ENCODE results near the gene SNPH. TPM values are rescaled to one million over a fixed set of nuclear protein-coding genes. Genes with fewer than 3 reads are reported as not detected.

SNPH gene
- total RNA-seq, 1 experiment from 2014 or later, result 21.4 TPM

DNA sequence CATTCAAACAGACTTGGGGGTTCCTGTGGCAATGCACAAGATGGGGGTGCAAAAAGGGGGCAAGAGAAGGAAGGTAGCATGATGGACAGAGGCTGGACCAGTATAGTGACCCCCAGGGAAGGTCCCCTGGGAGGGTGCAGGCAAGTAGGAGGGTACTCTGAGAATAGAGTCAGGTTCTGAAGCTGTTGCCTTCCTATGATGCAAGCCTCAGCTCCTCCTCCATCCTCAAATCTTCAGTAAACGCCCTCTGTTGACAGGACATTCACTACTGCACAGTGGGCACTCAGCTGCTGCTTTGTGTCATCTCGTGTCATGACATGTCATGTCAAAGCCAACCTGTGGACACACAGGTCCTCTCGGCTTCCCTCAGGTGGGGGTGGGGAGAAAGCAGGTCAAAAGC, 68.7 kb downstream of the SNPH start:
- Histone ChIP-seq H3K27ac (ENCODE audit: low read length) (no peak overlapping the region), H3K9me3 (ENCODE audit: low read length) (no peaks in the 10 kb centered on the region), H2AFZ (ENCODE audit: low read length) (no peak overlapping the region), H4K20me1 (ENCODE audit: low read length) (no peaks in the 10 kb centered on the region), H3F3A (ENCODE audit: low read length, unreplicated experiment) (no peaks in the 10 kb centered on the region), H3K4me1 (ENCODE audit: insufficient read depth, low read length) (peaks cover 23% of the 10 kb centered on the region), H3K27me3 (ENCODE audit: low read length) (no peaks in the 10 kb centered on the region), H3K9ac (ENCODE audit: low read length) (no peak overlapping the region), H3K36me3 (ENCODE audit: low read depth, low read length) (peaks cover 12% of the 10 kb centered on the region), H3K4me2 (ENCODE audit: low read length) (no peak overlapping the region), H3K4me3 (ENCODE audit: low read length) (no peak overlapping the region), H3K79me2 (ENCODE audit: low read length) (peaks cover 46% of the 10 kb centered on the region), H3K9me2 (replicated peaks; ENCODE audit: low read length) (no peaks in the 10 kb centered on the region)
- ATAC-seq, result 0 out of 2 replicates have a peak, but pooled peaks have one; percentile 9
- no peak for TF ChIP-seq EZH2phosphoT487 (IDR thresholded peaks at IDR 0.05; ENCODE audit: borderline replicate concordance, low read length)
- TF ChIP-seq, protein P1, sequence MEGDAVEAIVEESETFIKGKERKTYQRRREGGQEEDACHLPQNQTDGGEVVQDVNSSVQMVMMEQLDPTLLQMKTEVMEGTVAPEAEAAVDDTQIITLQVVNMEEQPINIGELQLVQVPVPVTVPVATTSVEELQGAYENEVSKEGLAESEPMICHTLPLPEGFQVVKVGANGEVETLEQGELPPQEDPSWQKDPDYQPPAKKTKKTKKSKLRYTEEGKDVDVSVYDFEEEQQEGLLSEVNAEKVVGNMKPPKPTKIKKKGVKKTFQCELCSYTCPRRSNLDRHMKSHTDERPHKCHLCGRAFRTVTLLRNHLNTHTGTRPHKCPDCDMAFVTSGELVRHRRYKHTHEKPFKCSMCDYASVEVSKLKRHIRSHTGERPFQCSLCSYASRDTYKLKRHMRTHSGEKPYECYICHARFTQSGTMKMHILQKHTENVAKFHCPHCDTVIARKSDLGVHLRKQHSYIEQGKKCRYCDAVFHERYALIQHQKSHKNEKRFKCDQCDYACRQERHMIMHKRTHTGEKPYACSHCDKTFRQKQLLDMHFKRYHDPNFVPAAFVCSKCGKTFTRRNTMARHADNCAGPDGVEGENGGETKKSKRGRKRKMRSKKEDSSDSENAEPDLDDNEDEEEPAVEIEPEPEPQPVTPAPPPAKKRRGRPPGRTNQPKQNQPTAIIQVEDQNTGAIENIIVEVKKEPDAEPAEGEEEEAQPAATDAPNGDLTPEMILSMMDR (conservative IDR thresholded peaks at IDR 0.05; ENCODE audit: low read depth, low read length), result peak; percentile 34
- intact Hi-C loops (cut with micrococcal nuclease), result no loop called here
- DNase-seq, result no peak
- CTCF ChIA-PET, result interaction anchor here (0.7 kb wide), 1 partner anchor 102 kb away, joined by 12 read pairs; no protein-coding TSS in a partner anchor
- BruUV-seq (replicated peaks), result no TSS peak
- POLR2A ChIA-PET (ENCODE audit: unreplicated experiment), result no interaction called here

DNA sequence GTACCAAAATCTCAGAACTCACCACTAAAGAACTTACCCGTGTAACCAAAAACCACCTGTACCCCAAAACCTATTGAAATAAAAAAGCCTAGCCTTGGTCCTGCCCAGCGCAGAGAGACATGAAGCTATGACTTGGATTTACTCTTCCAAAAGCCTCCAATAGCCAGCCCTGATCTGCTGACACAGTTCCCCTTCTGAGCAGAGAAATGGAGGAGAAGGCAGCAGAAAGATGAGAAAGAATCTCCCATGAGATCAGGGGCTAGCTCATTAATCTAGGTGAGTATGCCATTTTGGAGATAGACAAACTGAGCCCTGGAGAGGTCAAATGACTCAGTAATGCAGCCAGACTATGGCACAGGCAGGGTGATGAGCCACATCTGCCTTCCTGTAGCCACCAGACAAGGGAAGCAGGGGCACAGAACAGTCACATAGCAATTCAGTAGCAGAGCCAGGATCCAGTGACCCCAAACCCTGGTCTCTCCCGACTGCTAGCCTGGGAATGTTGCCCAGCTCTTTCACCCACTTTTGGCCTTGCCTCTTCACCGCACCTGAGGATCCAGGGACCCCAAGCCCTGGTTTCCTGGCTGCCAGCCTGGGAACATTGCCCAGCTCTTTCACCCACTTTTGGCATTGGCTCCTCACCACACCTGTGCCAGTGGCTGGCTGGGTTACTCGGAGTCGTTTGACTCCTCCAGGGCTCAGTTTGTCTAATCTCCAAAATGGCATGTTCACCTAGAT, 70.0 kb downstream of the SNPH start:
- no peak overlapping the region for H2AFZ ChIP-seq (ENCODE audit: low read length)
- no TSS peak for BruUV-seq (replicated peaks)
- no peaks in the 10 kb centered on the region for H3K9me2 ChIP-seq (replicated peaks; ENCODE audit: low read length)
- no peaks in the 10 kb centered on the region for H4K20me1 ChIP-seq (ENCODE audit: low read length)
- H3K27me3 ChIP-seq (ENCODE audit: low read length), result no peaks in the 10 kb centered on the region
- H3K9ac ChIP-seq (ENCODE audit: low read length), result no peak overlapping the region
- intact Hi-C loops (cut with micrococcal nuclease), result no loop called here
- H3K27ac ChIP-seq (ENCODE audit: low read length), result peak overlapping the region; percentile 12; the same call in 1 of the 2 replicates
- H3K4me1 ChIP-seq (ENCODE audit: insufficient read depth, low read length), result peaks cover 13% of the 10 kb centered on the region
- TF ChIP-seq EZH2 (IDR thresholded peaks at IDR 0.05; ENCODE audit: low read length, unreplicated experiment), result no peak
- TF ChIP-seq EZH2phosphoT487 (IDR thresholded peaks at IDR 0.05; ENCODE audit: borderline replicate concordance, low read length), result no peak
- TF ChIP-seq, protein P1 (conservative IDR thresholded peaks at IDR 0.05; ENCODE audit: low read depth, low read length), result no peak
- POLR2A ChIA-PET (ENCODE audit: unreplicated experiment), result interaction anchor here (0.6 kb wide), 2 partner anchors 10 to 11 kb away, joined by 3 to 5 read pairs; no protein-coding TSS in a partner anchor
- peaks cover 12% of the 10 kb centered on the region for H3K36me3 ChIP-seq (ENCODE audit: low read depth, low read length)
- CTCF ChIA-PET, result interaction anchor here (0.6 kb wide), 1 partner anchor 54 kb away, joined by 10 read pairs; no protein-coding TSS in a partner anchor
- H3K79me2 ChIP-seq (ENCODE audit: low read length), result peaks cover 33% of the 10 kb centered on the region
- no peak for DNase-seq
- H3F3A ChIP-seq (ENCODE audit: low read length, unreplicated experiment), result peaks cover 3% of the 10 kb centered on the region
- H3K4me3 ChIP-seq (ENCODE audit: low read length), result no peak overlapping the region
- H3K4me2 ChIP-seq (ENCODE audit: low read length), result peak overlapping the region; percentile 15
- ATAC-seq, result peak; percentile 29
- no peaks in the 10 kb centered on the region for H3K9me3 ChIP-seq (ENCODE audit: low read length)
